Femur (tissue), 1 donor: ENCODE measurements around the gene SUPT3H.
"Not testable (repeated sequence)": the region's sequence is repeated elsewhere in the genome, so short reads cannot be mapped to it uniquely, and the experiment has no call there.

Experiments used
- DNase-seq: peaks from one replicate; pipeline ENCODE4 v3.0.0-alpha.2; 2017

Gene SUPT3H

DNA sequence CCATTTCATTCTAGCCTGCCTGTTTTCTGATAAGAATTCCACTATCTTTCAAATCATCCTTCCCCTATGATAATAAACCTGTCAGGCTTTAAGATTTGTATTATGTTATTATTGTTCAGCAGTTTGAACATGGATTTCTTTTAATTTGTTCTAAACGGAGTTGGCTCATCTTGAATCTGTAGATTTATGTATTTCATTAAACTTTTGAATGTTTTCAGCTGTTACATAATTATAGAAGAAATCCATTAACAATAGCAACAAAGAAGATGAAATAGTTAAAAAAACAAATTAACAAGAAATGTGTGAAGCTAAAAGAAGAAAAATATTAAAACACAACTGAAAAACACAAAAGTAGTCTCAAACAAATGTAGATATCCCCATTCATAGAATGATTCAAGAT lies 273.3 kb downstream of the SUPT3H start:
- DNase-seq = no peak

DNA sequence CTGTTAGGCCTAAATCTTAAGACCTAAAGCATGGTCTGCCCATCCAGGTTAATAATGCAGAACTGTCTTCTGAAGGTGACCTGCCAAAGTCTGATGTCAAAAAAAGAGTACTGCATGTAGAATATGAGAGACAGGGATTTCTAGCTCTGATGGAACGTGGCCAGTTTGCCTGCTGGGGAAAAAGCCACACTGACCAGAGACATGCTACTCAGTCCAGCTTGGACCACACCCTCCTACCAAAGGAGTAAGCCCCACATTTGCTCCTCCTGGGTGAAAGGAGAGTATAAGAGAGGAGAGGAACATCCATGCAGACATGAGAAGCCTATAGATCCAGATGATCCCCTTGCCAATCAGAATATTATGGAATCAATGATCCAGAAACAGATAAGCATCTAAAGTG lies 279.5 kb downstream of the SUPT3H start:
- no peak for DNase-seq

DNA sequence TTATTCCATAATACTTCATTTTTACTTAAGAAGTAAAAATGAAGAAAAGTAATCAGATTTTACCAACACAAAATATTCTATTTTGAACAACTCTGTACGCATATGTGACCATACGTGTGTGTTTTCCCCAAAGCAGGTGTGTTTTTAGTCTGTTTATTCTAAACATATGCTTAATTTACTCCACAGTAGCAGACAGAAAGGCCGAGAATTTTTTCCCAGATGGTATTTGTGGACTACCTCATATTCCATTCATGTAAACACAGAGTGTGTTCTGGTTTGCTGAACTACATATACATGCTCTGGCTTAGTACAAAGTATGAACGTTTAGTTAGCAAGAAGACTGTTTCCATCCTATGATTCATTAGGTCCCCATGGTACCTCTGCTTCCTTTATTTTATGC lies 282.9 kb downstream of the SUPT3H start:
- DNase-seq = no peak

DNA sequence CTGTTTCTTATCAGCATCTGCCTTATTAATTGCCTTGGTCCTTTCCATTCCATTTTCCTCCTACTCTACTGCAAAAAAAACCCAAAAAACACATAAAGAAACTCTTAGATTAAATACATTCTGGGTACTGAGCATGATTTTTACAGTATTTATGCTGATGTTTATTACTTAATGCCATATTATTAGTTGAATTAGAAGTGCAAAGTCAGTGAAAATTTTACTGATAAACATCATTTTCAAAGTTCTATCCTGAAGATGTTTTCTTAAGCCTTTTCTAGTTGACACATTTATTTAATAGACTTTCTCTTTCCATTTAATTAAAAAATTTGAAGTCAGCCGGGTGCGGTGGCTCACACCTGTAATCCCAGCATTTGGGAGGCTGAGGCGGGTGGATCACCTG lies 285.6 kb downstream of the SUPT3H start:
- DNase-seq = no peak

DNA sequence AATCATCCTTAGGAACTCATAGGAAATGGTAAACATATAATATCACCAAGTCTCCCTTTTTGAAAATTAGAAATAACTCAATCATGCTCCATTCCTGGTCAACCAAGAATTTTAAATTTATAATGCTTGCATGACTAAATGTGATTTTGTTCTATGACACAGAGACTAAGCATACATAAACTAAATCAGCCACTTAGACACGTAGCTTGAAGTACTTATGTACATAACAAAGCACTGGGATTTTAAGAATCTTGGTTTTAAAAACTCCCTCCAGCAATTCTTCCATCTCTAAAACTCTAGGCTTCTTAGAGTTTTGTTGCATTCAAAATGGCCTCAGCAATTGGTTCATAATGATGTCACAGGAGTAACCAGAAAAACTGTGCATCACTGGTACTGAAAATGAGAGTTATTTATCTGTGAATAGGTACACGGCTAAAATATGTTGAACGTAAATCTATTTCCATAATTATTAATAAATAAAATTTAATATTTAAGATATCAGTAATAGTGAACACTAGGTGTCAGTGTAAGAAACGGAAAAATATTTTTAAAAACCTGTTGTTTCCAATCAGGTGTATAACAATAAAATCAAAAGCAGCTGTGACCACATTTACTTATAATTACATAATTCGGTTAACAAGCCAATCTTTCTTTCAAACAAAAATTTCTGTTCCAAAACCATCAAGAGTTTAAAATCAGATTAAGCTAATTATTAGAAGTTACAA lies 291.2 kb downstream of the SUPT3H start:
- DNase-seq = no peak

DNA sequence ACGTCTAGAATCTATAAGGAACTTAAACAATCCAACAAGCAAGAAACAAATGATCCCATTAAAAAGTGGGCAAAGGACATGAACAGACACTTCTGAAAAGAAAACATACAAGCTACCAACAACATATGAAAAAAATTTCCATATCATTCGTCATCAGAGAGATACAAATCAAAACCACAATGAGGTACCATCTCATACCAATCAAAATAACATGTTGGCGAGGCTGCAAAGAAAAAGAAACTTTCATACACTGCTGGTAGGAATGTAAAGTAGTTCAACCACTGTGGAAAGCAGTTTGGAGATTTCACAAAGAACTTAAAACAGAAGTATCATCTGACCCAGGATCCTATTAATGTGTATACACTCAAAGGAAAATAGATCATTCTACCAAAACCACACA lies 293.5 kb downstream of the SUPT3H start:
- DNase-seq = no peak

DNA sequence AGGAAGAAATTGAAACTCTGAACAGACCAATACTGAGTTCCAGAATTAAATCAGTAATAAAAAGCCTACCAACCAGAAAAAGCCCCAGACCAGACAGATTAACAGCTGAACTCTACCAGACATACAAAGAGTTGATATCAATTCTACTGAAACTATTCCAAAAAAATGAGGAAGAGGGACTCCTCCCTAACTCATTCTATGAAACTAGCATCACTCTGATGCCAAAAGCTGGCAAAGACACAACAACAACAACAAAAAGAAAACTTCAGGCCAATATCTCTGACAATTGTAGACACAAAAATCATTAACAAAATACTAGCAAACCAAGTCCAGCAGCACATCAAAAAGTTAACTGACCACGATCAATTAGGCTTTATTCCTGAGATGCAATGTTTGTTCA lies 295.6 kb downstream of the SUPT3H start:
- DNase-seq = no peak

DNA sequence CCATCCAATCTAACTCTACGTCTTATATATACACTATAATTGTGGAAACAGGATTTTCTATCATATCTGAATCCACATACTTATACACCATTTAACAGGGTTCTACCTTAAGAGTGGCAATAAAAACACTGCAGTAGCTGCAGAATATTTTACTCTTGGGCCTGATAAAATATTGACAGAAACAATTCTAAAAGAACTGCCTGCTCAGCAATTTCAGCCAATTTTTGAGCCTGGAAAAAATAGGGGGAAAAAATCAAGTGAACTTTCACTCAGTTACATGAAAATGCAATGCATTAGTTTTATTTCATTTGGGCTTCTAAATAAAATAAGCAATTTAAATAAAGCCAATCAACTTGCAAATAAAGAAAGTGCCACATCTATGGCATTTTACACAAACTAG lies 296.1 kb downstream of the SUPT3H start:
- DNase-seq = no peak

DNA sequence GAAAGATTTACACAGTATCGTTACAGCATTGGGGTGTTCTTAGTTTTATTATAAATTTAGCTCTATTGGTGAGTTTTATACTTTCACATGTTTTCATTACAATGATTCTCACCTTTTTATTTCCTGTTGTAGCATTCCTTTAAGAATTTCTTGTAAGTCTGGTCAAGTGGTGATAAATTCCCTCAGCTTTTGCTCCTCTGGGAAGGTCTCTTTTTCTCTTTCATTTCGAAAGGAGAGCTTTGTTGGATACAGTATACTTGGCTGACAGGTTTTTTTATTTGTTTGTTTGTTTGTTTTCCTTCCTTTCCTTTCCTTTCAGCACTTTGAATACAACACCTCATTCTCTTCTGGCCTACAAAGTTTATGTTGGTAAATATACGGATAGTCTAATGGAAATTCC lies 299.3 kb downstream of the SUPT3H start:
- no peak for DNase-seq

DNA sequence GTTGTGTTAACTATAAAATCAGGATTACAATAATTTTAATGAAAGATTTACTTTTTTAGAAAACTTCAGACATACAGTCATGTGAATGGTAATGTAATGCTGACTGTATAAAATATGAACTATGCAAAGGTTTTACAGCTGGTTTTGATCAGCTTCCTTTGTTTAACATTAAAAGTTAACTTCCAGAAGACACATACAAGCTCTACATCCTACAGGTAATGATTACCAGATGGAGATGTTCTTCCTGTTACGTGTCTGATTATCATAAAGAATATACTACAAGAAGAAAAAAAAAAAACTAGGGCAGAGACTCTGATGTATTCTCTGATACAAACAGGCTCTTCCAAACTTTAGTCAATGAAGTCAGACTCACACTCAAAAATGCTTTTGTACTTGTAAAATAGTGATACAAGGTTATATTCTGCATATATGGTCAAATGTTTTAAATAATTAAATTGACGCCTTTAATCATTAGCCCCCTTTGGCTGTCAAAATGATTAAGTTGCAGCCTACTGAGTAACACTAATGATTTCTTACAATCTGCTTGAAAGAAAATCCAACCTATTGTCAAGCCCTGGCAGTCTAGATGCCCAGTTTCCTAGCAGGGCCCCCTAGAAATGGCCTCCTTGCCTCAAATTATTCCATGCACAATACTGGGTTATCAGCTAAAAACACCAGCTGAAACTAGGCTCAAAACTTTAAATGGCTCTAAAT lies 301.4 kb downstream of the SUPT3H start:
- no peak for DNase-seq

DNA sequence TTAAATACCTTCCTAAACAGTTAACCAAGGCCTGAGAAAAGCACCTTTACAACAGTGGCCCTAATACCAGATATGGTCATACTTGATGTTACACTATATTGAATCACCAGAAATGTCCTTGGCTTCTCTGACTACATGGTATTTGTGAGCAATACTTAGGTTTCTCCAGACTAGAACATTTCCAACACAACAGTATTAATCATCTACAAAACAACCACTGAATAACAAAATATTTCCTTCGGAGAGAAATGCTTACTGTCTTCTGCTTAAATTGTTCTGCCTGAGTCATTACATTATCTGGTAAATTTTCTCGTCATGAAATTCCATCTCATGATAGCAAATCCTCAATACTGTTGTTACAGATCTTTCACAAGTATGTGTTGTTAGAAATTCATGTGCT lies 302.5 kb downstream of the SUPT3H start:
- no peak for DNase-seq

DNA sequence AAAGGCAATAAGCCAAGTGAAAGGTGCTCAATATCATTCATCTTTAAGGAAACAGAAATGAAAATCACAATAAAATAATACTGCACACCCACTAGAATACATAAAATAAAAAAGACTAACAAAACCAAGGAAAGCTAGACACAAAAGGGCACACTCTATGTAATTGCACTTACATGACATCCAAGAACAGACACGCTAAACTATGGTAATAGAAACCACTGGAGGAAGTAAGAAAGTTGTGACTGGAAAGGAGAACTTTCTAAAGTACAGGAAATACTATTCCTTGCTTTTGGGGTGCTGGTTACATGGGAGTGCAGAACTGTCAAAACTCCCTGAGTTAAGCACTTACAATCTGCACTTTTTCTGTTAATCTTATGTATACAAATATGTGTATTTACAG lies 303.3 kb downstream of the SUPT3H start:
- DNase-seq = no peak

DNA sequence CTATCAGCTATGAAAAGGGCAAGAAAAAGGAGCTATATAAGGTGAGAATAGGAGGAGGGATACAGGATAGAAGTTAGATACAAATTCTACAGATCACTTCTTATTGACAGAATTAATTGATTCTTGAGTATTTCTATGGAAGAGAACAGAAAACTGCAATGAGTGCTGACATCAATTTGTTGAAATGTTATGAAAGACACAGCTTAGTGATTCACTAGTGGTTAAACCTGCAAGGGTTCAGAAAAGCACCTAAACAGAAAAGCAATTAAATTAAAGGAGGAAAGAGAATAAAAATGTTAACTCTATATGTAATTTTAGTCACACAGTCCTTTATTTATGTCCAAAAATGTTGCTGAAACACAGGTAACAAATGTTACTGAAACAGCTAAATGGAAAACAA lies 304.0 kb downstream of the SUPT3H start:
- no peak for DNase-seq

DNA sequence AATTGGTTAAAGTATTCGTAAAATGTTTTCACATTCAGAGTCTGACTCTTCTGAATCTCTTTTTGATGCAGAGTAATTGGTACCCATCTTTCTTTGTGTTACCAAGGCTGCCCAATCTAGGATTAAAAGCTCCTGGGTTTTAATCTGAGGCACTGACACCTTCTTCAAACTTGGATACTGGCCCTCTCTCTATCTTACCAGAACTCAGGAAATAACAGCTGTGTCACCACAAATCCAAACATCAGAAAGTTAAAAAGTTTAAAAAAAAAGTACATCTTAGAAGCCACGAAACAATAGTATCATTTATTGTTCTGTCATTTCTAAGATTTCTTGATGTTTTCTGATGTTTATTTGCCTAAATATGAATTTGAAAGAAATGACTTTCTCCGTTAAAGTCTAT lies 305.1 kb downstream of the SUPT3H start:
- DNase-seq = no peak

DNA sequence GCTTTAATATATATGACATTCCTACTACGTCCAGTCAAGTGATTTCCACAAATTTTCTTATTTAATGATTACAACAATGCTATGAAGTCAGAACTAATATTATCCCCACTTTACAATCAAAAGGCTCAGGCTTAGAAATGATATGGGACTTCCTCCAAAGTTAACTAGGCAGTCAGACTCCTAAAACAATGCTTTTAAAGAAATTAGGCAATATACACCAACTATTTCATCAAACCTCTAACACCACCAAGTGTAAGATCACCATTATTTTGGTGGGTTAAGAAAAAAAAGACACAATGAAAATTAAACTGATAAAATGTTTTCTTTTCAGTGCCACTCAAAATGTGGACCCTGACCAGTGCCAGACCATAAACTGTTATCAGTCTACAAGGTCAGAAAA lies 305.7 kb downstream of the SUPT3H start:
- DNase-seq = no peak

DNA sequence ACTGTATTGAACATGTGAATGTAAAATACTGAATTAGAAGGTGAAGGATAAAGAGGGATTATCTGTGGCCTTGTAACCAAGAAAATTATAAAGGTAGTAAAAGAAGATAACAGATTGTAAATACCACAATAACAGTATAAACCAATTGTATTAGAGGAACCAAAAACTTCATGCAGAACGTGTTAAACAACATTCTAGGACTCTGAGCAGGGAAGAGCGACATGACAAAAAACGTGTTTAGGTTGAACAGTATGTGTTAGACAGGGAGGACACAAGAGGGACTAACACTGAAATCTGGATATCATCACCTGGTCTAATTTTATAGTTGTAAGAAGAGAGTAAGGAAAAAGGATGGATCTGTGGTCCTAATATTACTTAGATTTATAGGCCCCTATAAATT lies 308.6 kb downstream of the SUPT3H start:
- DNase-seq = no peak

DNA sequence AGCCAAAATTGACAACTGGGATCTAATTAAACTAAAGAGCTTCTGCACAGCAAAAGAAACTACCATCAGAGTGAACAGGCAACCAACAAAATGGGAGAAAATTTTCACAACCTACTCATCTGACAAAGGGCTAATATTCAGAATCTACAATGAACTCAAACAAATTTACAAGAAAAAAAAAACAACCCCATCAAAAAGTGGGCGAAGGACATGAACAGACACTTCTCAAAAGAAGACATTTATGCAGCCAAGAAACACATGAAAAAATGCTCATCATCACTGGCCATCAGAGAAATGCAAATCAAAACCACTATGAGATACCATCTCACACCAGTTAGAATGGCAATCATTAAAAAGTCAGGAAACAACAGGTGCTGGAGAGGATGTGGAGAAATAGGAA lies 310.3 kb downstream of the SUPT3H start:
- not testable (repeated sequence) for DNase-seq

DNA sequence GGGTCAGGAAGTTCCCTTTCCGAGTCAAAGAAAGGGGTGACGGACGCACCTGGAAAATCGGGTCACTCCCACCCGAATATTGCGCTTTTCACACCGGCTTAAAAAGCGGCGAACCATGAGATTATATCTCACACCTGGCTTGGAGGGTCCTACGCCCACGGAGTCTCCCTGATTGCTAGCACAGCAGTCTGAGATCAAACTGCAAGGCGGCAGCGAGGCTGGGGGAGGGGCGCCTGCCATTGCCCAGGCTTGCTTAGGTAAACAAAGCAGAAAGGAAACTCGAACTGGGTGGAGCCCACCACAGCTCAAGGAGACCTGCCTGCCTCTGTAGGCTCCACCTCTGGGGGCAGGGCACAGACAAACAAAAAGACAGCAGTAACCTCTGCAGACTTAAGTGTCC lies 315.1 kb downstream of the SUPT3H start:
- not testable (repeated sequence) for DNase-seq

DNA sequence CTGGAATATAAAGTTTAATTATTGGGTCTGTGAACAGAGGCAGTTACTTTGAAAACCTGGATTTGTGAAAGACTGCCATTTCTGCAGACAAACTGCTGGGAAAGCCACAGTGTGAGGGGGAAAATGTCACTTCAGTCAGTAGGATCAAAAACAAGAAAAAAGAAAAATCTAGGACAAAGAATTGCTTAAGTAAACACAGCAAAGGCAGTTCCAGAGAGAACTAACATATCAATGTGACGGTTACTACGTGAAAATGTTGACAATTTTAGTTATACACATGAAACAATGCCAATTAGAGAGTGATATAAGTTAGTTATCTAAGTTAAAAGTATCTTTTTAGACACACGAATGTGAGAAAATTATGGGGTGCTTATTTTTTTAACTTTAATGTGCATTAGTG lies 320.0 kb downstream of the SUPT3H start:
- no peak for DNase-seq

DNA sequence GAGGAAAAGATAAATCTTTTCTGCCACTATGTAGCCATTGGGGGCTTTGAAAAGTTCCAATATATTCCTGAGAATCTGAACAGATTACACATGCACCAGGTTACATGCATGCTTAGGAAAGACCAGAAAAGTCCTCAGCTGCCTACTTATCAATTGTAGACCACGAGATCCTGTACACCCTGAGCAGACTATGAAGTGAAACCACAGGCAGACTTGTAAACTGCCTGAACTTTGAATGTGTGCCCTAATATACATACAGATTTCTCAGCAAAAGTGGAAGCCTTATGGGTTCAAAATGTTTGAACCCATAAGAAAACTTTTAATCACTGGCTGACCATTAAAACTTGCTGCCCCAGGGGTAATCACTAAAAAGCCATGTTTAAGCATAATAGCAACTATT lies 323.1 kb downstream of the SUPT3H start:
- DNase-seq = no peak

DNA sequence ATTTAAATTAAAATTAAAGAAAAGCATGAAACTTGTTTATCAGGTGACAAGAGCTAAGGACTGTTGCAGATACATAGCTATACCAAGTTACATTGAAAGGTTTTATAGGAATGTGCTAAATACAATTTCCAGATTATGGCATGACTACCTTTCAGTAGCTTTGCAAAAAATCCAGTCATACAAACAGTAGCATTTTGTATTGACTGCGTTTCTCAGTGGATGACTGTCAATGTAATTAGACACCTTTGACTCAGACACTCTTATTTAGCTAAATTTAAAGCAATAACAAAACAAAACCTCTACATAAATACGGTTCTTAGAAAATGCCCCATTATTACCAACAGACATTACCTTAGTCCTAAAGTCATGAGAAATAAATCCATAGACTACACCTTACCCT lies 325.4 kb downstream of the SUPT3H start:
- DNase-seq = no peak

DNA sequence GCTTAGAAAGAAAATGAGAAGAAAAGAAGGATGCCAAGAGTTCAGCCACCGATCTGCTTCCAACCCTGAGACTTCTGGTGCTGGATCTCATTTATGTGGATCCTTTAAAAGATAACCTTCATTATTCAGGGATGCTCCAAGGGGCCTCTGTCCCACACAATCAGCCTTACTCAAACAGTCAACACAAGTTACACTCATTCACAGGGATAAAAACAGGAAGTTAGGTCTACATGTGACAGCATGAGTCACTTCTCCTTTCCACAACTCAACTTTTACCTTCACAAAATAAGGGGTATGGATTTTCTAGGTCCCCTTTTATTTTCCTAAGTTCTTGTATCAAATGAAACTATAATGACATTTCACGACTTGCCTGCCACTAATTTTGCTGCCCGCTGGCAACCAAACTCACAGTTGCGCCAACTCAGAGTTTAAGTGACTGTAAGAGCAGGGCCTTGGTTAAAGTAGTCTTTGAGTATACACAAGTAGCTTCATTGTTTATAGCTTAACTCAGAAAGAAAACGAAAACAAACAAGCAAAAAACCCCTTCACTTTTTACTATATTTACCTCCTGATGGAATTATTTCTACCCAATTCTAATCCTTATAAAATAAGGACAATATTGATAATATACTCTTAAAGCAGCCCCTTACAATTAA lies 328.4 kb downstream of the SUPT3H start:
- no peak for DNase-seq

DNA sequence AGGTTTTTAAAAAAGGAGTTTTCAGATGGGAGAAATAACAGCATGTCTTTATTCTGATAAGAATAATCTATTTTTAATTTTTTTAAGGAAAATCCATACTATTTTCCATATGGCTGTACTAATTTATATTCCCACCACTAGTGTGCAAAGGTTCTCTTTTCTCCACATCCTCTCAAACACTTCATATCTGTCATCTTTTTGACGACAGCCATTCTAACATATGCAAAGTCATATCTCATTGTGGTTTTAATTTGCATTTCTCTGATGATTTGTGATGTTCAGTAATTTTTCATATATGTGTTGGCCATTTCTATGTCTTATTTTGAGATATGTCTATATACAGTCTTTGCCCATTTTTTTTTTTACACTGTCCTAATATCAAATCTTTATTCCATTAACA lies 330.2 kb downstream of the SUPT3H start:
- DNase-seq = no peak

DNA sequence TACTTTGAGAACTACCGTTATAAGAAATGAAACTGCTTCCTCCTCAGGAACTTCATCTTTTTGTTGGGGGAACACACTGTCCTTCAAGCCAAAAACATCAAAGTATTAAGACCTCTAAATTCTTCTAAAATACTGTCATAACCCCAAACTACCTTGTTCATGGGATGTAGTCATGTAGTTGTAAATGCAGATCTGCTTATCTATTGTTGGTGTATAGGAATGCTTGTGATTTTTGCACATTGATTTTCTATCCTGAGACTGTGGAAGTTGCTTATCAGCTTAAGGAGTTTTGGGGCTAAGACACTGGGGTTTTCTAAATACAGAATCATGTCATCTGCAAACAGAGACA lies 332.5 kb downstream of the SUPT3H start:
- no peak for DNase-seq
